ENCODE data around the gene CLEC11A. TPM values are rescaled to one million over a fixed set of nuclear protein-coding genes. Genes with fewer than 3 reads are reported as not detected.

Gene CLEC11A
- total and polyA plus RNA-seq, 10 of the 15 experiments (the other 5 are each of a cell fraction or from before 2014, with no cell fraction given) = not detected

DNA sequence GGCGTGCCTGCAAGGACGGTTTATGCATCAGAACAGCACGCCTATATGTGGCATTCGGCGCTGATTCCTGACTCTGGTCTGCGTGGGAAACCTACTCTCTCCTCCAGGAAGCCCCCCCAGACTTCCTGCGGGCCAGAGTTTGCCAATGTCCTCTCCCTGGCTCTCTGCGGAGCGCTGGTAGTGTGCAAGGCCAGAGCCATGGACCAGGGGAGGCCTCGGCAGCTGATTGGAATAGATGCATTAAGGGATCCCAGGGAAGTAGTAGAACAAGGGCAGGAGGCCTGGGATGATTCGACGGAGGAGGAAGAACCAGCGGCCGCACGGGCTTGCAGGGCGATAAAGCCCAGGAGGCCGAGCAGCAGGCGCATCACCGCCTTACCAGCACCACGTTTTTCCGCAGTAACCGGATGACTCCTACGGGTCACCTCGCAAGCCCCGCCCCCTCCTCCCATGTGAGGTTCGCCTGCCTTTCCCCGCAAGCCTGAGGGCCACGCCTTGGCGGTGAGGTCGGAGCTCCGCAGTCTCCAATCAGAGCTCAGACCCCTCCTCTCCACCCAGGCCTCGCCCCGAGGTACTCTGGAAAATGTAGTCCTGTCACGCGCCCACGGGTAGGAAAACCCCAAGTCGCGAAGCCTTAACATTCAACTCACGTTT, 5.0 kb downstream of the CLEC11A start (continued):
- TF ChIP-seq, protein P1, sequence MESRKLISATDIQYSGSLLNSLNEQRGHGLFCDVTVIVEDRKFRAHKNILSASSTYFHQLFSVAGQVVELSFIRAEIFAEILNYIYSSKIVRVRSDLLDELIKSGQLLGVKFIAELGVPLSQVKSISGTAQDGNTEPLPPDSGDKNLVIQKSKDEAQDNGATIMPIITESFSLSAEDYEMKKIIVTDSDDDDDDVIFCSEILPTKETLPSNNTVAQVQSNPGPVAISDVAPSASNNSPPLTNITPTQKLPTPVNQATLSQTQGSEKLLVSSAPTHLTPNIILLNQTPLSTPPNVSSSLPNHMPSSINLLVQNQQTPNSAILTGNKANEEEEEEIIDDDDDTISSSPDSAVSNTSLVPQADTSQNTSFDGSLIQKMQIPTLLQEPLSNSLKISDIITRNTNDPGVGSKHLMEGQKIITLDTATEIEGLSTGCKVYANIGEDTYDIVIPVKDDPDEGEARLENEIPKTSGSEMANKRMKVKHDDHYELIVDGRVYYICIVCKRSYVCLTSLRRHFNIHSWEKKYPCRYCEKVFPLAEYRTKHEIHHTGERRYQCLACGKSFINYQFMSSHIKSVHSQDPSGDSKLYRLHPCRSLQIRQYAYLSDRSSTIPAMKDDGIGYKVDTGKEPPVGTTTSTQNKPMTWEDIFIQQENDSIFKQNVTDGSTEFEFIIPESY (IDR thresholded peaks at IDR 0.05) = no peak
- TF ChIP-seq RAD51 (IDR thresholded peaks at IDR 0.05) (no peak), BACH1 (IDR thresholded peaks at IDR 0.05; ENCODE audit: borderline replicate concordance) (no peak), RUNX3 (IDR thresholded peaks at IDR 0.05; ENCODE audit: low read length) (no peak), NFYA (IDR thresholded peaks at IDR 0.05; ENCODE audit: borderline replicate concordance, low read depth, low read length) (no peak)
- TF ChIP-seq, protein P2, sequence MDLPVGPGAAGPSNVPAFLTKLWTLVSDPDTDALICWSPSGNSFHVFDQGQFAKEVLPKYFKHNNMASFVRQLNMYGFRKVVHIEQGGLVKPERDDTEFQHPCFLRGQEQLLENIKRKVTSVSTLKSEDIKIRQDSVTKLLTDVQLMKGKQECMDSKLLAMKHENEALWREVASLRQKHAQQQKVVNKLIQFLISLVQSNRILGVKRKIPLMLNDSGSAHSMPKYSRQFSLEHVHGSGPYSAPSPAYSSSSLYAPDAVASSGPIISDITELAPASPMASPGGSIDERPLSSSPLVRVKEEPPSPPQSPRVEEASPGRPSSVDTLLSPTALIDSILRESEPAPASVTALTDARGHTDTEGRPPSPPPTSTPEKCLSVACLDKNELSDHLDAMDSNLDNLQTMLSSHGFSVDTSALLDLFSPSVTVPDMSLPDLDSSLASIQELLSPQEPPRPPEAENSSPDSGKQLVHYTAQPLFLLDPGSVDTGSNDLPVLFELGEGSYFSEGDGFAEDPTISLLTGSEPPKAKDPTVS (IDR thresholded peaks at IDR 0.05; ENCODE audit: low read depth, low read length) = no peak

- no peak for DNase-seq (ENCODE audit: low read depth, low spot score)
- in situ Hi-C loops (cut with MboI) (no loop called here), intact Hi-C loops (cut with micrococcal nuclease; ENCODE audit: unreplicated experiment) (no loop called here)
- no peaks in the 10 kb centered on the region for H4K20me1 ChIP-seq (ENCODE audit: control insufficient read depth, insufficient read depth)
- WGBS (ENCODE audit: insufficient coverage, insufficient replicate concordance, low lambda C conversion rate, missing lambda C conversion rate) = 3% methylated on average over 5 of the region's 5 CpGs
- no peak overlapping the region for H3K9ac ChIP-seq (ENCODE audit: control insufficient read depth, insufficient read depth, low read length)
- no peak overlapping the region for H3K27ac ChIP-seq (ENCODE audit: control insufficient read depth, insufficient read depth)
- H3K36me3 ChIP-seq (ENCODE audit: control insufficient read depth in 2 of 2, insufficient read depth in 2 of 2, low read length in 1 of 2) = no peaks in the 10 kb centered on the region
- TF ChIP-seq, protein P1 (IDR thresholded peaks at IDR 0.05) = no peak
- TF ChIP-seq ZZZ3 (IDR thresholded peaks at IDR 0.05; ENCODE audit: control insufficient read depth, insufficient read length, low read depth) = no peak
- TF ChIP-seq, protein P3, sequence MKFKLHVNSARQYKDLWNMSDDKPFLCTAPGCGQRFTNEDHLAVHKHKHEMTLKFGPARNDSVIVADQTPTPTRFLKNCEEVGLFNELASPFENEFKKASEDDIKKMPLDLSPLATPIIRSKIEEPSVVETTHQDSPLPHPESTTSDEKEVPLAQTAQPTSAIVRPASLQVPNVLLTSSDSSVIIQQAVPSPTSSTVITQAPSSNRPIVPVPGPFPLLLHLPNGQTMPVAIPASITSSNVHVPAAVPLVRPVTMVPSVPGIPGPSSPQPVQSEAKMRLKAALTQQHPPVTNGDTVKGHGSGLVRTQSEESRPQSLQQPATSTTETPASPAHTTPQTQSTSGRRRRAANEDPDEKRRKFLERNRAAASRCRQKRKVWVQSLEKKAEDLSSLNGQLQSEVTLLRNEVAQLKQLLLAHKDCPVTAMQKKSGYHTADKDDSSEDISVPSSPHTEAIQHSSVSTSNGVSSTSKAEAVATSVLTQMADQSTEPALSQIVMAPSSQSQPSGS (IDR thresholded peaks at IDR 0.05; ENCODE audit: low read length) = no peak
- no peak for TF ChIP-seq SMARCA5 (IDR thresholded peaks at IDR 0.05)
- no peak for TF ChIP-seq ZNF384 (IDR thresholded peaks at IDR 0.05; ENCODE audit: borderline replicate concordance, low read depth, low read length)
- no peak for TF ChIP-seq MYC (IDR thresholded peaks at IDR 0.05; ENCODE audit: insufficient read depth, insufficient read length, insufficient replicate concordance, low read length, severe bottlenecking)
- TF ChIP-seq NR2C1 (IDR thresholded peaks at IDR 0.05) = no peak
- H3K4me3 ChIP-seq = no peak overlapping the region
- no peak overlapping the region for H3K4me2 ChIP-seq (ENCODE audit: control insufficient read depth, insufficient read depth)
- no peaks in the 10 kb centered on the region for H3K79me2 ChIP-seq (ENCODE audit: control insufficient read depth, insufficient read depth, low read length)
- ChIA-PET SMC1A (ENCODE audit: uncharacterized antibody, unreplicated experiment) (no interaction called here), RAD21 (ENCODE audit: unreplicated experiment) (no interaction called here), CTCF (interaction anchor here (0.6 kb wide), 1 partner anchor 192 kb away, joined by 3 read pairs; no protein-coding TSS in a partner anchor), POLR2A (interaction anchor here (0.7 kb wide), 1 partner anchor 136 kb away, joined by 6 read pairs; no protein-coding TSS in a partner anchor)
- peaks cover 0 to 2% of the 10 kb centered on the region in 2 experiments; a peak in 2 of 4 replicates for H3K27me3 ChIP-seq (replicated peaks in 1 of 2; ENCODE audit: control insufficient read depth in 2 of 2, insufficient read depth in 2 of 2, low read length in 1 of 2)
- no peak overlapping the region for H2AFZ ChIP-seq (ENCODE audit: control insufficient read depth, low read depth, low read length)
- no peak for ATAC-seq
- peaks cover 1% of the 10 kb centered on the region; the same call in 2 of the 3 replicates for H3K9me3 ChIP-seq (replicated peaks; ENCODE audit: control insufficient read depth, insufficient read depth, low read length)
- BruUV-seq (replicated peaks) = no TSS peak
- H3K4me1 ChIP-seq (ENCODE audit: control insufficient read depth, insufficient read depth, low read length) = no peaks in the 10 kb centered on the region
- no peak for FAIRE-seq
These were observed 6.7 kb downstream of the CLEC11A start for GRCh38 chr19:50729894-50730293.
